NCI-H82 (cell line): ENCODE measurements around the gene MRPL37.

ENCODE experiments used
- DNase-seq: peaks from one replicate; lab custom pipeline; 2025; lab: John Stamatoyannopoulos, UW

The MRPL37 gene

GRCh38 chr1:54240741-54241335 is 40.9 kb downstream of the MRPL37 start:
- no peak for DNase-seq

DNA sequence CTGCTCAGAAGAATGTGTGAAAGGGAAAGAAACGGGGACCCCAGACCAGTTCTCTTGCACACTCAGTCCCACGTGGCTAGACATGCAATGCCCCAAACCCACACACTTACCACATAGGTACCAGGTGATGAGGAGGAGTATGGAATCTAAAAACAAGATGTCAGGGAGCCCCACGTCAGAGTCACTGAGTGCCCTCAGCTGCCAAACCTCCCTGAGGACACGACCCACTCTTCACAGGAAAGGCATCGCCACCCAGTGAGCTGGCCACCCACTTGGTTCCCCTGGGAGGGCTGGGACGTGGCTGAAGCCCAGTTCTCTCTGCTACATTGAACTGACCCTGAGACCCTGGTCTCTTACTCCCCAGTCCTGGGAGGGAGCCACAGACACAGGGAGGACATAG is 41.4 kb downstream of the MRPL37 start:
- DNase-seq, result no peak

DNA sequence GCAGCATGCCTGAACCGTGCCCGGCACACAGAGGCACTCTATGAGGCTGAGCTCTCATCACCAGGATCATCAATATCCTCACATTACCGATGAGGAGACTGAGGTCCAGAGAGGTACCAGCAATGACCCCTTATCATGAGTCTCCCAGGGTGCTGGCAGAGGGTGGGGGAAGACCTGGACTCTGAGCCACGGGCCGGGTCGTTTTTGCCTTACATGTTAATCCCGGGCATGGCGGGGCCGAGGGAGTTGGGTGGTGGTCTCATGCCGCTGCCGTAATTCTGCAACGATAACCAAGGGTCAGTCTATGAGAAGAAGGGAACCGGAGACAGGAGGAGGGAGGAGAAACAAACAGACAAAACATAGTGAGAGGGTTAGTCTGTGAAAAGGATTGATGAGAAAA is 43.1 kb downstream of the MRPL37 start:
- no peak for DNase-seq

DNA sequence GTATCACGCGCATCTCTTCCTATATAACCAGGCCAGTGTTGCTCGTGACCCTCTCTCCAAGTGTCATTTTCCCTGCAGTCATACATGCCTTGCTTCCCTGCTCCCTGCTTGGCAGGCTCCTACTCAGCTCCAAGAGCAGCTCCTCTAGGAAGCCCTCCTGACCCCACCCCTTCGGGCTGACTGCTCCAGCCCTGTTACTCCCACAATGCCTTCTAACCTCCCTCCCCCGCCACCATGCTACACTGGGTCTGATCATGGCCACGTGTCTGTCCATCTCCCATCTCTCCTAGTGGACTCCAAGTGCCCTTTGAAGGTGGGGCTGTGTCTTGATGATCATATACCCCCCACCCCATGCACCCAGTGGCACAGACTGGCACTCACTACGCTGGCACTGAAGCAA is 44.7 kb downstream of the MRPL37 start:
- no peak for DNase-seq

GRCh38 chr1:54245501-54245900 is 45.5 kb downstream of the MRPL37 start:
- DNase-seq, result no peak

DNA sequence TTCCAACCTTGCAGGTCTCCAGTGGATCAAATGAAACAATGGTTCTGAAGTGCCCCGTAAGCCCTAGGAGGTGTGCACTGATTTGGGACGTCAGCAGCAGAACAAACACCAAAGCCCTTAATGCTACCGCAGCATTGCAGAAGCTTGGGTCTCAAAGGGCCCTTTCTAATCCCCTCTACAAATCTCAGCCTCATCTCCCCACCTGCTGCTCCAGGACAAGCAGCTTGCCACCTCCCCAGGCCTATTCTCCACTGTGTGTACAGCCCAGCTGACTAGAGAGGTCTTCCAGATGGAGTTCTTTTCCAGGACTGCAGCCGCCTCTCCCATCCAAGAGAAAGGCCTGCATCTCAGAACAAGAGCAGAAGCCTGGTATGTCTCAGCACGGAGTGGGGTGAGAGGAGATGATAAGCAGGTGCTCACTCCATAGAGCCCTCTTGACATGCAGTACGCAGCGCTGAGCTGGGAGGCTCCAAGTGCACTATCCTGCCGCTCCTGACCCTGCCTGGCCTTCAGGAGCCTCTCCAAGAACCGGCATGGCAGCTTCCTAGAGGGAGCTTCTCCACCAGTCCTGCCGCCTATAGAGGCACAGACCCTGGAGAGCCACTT is 46.3 kb downstream of the MRPL37 start:
- peak; percentile 97 for DNase-seq

DNA sequence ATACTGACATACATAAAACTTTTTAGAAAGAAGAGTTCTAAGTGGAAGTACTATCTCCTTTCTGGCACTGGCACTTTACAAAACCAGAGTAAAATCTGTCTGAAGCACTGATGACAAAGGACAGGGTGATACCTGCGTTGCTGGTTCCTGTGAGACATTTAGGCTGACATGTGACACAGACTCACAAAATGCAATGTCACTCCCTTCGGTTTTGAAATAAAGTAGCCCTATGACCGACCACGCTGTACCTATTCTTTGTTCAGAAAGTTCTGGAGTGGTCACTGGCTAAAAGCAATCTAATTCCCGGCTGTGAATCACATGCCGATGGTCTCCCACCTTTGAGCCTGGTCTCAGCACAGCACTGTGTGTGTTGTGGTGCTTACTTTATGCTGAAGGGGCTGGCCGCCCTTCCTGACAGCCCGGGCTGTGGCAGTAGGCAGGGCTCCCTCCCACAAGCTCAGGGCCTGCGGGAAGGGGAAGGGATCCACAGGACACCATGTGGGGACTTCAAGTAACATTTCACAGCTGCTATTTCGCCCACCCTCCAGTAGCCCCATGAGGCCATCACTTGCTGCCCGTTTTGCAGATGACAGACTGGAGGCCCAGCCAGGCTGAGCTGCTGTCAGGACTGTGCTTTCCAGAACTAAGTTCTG is 48.0 kb downstream of the MRPL37 start:
- no peak for DNase-seq

DNA sequence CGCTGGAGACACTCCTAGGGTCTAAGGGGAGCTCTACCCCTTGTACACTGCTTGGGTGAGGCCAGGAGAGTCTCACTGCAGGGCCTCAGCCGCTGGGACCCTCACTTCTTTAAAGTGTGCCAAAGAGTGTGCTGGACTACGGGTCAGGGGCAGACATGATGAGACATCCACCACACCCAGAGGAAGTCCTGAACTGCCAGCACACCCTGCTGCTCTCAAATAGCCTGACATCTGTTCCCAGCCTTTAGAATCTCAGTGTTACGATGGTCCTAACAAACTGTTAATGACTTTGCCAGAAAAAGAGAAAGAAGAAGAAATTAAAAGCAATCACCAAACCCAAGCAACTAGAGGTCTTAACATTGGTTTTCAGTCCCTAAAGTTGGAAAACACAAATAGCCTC is 49.0 kb downstream of the MRPL37 start:
- no peak for DNase-seq

GRCh38 chr1:54249819-54250435 is 50.0 kb downstream of the MRPL37 start:
- peak; percentile 46 for DNase-seq

DNA sequence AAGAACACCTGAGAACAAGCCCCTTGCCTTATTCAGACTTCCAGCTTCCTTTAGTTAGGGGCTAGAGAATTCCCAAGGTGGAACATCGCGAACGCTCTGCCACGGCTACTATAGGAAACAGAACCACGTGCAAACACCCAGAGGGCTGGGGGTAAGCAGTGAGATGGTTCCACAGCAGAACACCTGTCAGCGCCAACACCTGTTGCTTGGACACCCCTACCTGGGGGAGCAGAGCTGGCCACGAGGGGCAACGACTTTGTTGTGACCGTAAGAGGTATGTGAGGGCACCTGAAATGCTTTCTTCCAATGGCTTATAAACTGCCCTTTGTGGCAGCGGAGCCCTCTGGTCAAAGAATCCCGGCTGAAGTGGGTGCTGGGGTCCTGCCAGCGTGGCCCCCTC is 50.7 kb downstream of the MRPL37 start:
- DNase-seq, result no peak

DNA sequence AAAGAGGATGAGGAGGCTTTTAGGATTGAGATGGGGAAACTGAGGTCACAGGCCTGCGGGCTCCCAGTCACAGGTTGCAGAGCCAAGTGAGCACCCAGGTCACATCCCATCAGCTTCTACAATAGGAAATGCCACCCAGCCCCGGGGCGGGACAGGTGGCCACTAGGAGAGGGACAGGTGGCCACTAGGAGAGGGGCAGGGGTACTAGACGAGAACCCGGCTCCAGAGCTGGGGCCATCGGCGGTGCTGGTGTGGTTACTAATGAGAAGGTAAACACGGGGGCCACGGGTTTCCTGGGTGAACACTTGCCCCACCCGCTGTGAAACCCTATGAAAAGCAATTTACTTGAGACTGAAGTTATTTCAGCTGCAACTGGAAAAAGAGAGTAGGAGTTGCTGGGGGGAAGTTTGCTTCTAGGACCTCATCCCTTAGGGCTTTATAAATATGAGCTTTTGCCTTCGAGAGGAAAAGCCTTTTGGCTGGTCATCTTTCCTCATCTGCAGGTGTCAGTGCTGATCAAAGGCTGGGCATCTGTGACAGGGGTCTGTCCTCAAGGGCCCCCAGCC is 52.5 kb downstream of the MRPL37 start:
- DNase-seq, result no peak

DNA sequence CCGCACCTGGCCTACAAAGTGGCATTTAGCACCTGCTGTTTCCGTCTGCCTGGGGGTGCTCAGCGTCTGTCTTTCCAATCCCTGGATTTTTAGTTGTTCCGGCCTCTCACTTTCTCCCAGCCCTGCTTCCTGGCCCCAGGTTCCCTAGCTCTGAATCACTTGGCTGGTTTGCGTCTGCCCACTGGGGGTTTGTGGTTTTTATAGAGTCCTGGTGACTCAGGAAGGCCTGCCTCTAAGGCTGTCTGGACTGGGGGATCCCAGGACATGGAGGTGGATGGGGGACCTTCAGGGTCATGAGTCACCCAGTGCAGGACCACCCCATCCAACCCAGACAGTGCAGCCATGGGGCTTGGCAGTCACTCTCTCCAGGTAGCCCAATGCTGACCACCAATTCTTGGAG is 53.5 kb downstream of the MRPL37 start:
- no peak for DNase-seq

DNA sequence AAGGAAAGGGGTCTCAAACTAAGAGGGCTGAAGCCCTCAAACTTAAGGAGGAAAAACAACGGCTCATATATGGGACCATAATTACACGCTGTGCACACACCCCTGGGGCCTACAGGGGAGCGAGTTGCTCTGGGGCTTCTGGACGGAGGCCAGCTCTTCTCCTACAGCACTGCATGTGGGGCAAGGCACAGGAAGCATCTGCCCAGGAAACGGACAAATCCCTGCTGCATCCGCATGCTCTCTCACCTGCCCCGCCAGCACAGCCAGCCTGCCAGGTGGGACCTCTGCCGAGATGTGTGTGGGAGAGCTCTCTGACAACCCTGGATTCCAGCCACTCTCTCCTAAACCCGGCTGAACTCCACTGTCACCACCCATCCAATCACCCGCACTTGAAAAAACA is 54.1 kb downstream of the MRPL37 start:
- no peak for DNase-seq

- DNase-seq, result no peak
Observed at GRCh38 chr1:54255026-54255702, 55.2 kb downstream of the MRPL37 start.

DNA sequence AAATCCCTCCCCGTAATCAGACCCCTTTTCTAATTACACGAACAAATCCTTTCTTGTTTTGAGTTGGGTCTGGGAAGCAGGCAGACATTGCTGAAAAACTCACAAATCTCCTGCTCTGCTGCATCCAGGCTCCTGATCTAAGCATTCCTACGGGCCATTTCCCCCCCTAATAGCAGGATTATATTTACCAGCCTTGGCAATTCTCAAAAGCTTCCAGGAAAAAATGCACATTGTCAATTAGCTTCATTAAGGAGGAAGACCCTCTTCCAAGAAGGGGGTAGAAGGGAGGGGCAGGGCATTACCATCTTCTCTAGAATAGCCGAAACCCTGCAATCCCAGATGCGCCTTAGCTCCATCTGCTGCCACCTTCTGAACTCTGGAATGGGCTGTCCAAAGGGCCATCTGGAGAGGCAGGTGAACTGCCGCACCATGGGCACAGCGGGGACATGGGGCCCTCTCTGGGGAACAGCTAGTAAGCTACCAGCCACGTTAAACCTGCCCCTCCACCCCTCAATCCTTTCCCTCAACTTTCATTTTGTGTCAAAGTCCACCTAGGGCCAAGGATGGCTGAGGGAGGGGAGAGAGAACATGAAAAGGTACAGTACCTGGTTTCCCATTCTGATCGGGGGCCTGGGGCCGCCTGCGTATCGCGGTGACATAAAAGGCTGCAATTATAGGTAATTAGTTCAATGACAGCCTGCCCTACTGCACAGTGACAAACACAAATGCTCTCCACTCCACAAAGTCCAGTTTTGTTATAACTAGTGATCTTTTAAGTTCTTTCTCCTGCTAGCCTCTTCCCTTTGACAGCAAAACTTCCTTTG is 56.8 kb downstream of the MRPL37 start:
- DNase-seq, result peak; percentile 85

GRCh38 chr1:54257346-54257620 is 57.3 kb downstream of the MRPL37 start:
- no peak for DNase-seq

- no peak for DNase-seq
Observed at GRCh38 chr1:54257876-54258275, 57.9 kb downstream of the MRPL37 start.

DNA sequence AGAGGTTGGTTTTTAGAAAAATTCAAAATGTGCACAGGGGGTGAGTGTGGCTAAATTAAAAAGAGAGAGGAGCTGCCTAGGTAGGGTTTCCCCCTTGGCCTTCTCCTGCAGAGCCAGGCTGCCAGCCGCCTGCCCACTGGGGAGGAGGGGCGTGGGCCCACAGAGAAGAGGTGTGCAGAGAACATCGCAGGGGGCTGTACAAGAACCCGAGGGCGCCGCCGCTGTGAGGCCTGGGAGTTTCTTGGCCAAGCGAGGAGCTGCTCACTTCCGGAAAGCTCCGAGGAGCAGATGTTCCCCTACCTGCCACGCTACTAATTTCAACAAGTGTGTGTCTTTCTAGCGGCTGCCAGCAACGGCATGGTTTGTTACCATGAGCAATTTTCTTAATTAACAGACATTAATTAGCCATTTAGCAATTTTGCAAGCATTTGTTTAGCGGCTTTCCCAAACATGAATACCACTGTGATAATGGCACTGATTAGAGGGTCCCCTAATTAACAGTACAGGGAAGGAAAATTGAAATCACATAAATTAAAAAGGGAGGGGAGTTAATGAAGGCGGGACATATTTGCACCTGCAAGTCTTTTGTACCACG is 59.7 kb downstream of the MRPL37 start:
- no peak for DNase-seq

- DNase-seq, result no peak
Observed at GRCh38 chr1:54260810-54261209, 60.8 kb downstream of the MRPL37 start.

- DNase-seq, result no peak
Observed at GRCh38 chr1:54262244-54262643, 62.3 kb downstream of the MRPL37 start.

GRCh38 chr1:54263601-54264226 is 63.7 kb downstream of the MRPL37 start:
- DNase-seq, result no peak
